HG03460 (cell line): Measurements from ENCODE around the gene CDH8.
"Not testable (repeated sequence)": the region's sequence is repeated elsewhere in the genome, so short reads cannot be mapped to it uniquely, and the experiment has no call there.

Experiments
- ATAC-seq: cut with Tn5 transposase; IDR thresholded peaks from one replicate; pipeline ENCODE4 v1.9.1; 2021; ENCODE audit not compliant: unreplicated experiment

CDH8 gene

GRCh38 chr16:61871837-61872777 lies 164.1 kb downstream of the CDH8 start:
- no peak for ATAC-seq

GRCh38 chr16:61862221-61863155 lies 173.8 kb downstream of the CDH8 start:
- ATAC-seq = no peak

GRCh38 chr16:61858988-61859387 lies 177.2 kb downstream of the CDH8 start:
- ATAC-seq = no peak

GRCh38 chr16:61842666-61843065 lies 193.6 kb downstream of the CDH8 start:
- no peak for ATAC-seq

GRCh38 chr16:61836804-61837393 lies 199.3 kb downstream of the CDH8 start:
- no peak for ATAC-seq

- no peak for ATAC-seq
Observed at GRCh38 chr16:61834082-61834481, 202.2 kb downstream of the CDH8 start.

GRCh38 chr16:61831351-61831917 lies 204.8 kb downstream of the CDH8 start:
- no peak for ATAC-seq

- ATAC-seq = no peak
Observed at GRCh38 chr16:61829631-61830030, 206.6 kb downstream of the CDH8 start.

- ATAC-seq = no peak
Observed at GRCh38 chr16:61823326-61823725, 212.9 kb downstream of the CDH8 start.

- ATAC-seq = no peak
Observed at GRCh38 chr16:61820820-61821219, 215.4 kb downstream of the CDH8 start.

GRCh38 chr16:61820398-61820797 lies 215.8 kb downstream of the CDH8 start:
- no peak for ATAC-seq

- ATAC-seq = no peak
Observed at GRCh38 chr16:61818850-61819249, 217.4 kb downstream of the CDH8 start.

- ATAC-seq = no peak
Observed at GRCh38 chr16:61817583-61818278, 218.5 kb downstream of the CDH8 start.

GRCh38 chr16:61814726-61815347 lies 221.4 kb downstream of the CDH8 start:
- ATAC-seq = no peak

- no peak for ATAC-seq
Observed at GRCh38 chr16:61813339-61813738, 222.9 kb downstream of the CDH8 start.

- ATAC-seq = no peak
Observed at GRCh38 chr16:61812251-61812650, 224.0 kb downstream of the CDH8 start.

- ATAC-seq = no peak
Observed at GRCh38 chr16:61807551-61807950, 228.7 kb downstream of the CDH8 start.

GRCh38 chr16:61801217-61801616 lies 235.0 kb downstream of the CDH8 start:
- ATAC-seq = not testable (repeated sequence)

GRCh38 chr16:61798741-61799140 lies 237.5 kb downstream of the CDH8 start:
- ATAC-seq = no peak

- ATAC-seq = no peak
Observed at GRCh38 chr16:61797961-61798507, 238.2 kb downstream of the CDH8 start.
